ENCODE data around the gene WDR5.
A peak's percentile ranks its signal among the peaks of the same experiment; 100 is the strongest.

Gene WDR5

GRCh38 chr9:134186471-134187109, 50.7 kb downstream of the WDR5 start:
- Histone ChIP-seq H3K27ac (ENCODE audit: low read depth, low read length) (peak overlapping the region; percentile 27), H3K36me3 (ENCODE audit: control insufficient read depth in 5 of 5, insufficient read depth in 5 of 5, low read length in 5 of 5) (no peaks in the 10 kb centered on the region), H3K9ac (ENCODE audit: low read length in 5 of 5) (peak overlapping the region in 1 of 5 donors; percentile 47)

GRCh38 chr9:134187110-134187531, 51.2 kb downstream of the WDR5 start:
- Histone ChIP-seq H3K27ac (ENCODE audit: low read depth, low read length) (peak overlapping the region; percentile 27), H3K9me3 (ENCODE audit: control insufficient read depth in 5 of 5, low read length in 5 of 5) (no peaks in the 10 kb centered on the region), H3K4me3 (ENCODE audit: low read depth in 1 of 5, low read length in 5 of 5) (no peak overlapping the region), H3K27me3 (ENCODE audit: control insufficient read depth in 5 of 5, insufficient read depth in 4 of 5, low read length in 5 of 5) (peaks cover 0 to 2% (median 0%) of the 10 kb centered on the region in 5 donors), H3K9ac (ENCODE audit: low read length in 5 of 5) (peak overlapping the region in 1 of 5 donors; percentile 47), H3K36me3 (ENCODE audit: control insufficient read depth in 5 of 5, insufficient read depth in 5 of 5, low read length in 5 of 5) (no peaks in the 10 kb centered on the region), H3K4me1 (ENCODE audit: control insufficient read depth in 5 of 5, insufficient read depth in 5 of 5, low read length in 5 of 5) (peaks cover 11 to 45% (median 33%) of the 10 kb centered on the region in 5 donors)

More at GRCh38 chr9:134186471-134187109, 50.7 kb downstream of the WDR5 start:
- no peak overlapping the region for H3K4me3 ChIP-seq (ENCODE audit: low read depth in 1 of 5, low read length in 5 of 5)
- H3K4me1 ChIP-seq (ENCODE audit: control insufficient read depth in 5 of 5, insufficient read depth in 5 of 5, low read length in 5 of 5) = peaks cover 11 to 45% (median 33%) of the 10 kb centered on the region in 5 donors
- H3K9me3 ChIP-seq (ENCODE audit: control insufficient read depth in 5 of 5, low read length in 5 of 5) = no peaks in the 10 kb centered on the region
- H3K27me3 ChIP-seq (ENCODE audit: control insufficient read depth in 5 of 5, insufficient read depth in 4 of 5, low read length in 5 of 5) = peaks cover 0 to 2% (median 0%) of the 10 kb centered on the region in 5 donors

GRCh38 chr9:134187891-134188385, 52.1 kb downstream of the WDR5 start:
- no peaks in the 10 kb centered on the region for H3K36me3 ChIP-seq (ENCODE audit: control insufficient read depth in 5 of 5, insufficient read depth in 5 of 5, low read length in 5 of 5)
- H3K27ac ChIP-seq (ENCODE audit: low read depth, low read length) = peak overlapping the region; percentile 30
- no peaks in the 10 kb centered on the region for H3K9me3 ChIP-seq (ENCODE audit: control insufficient read depth in 5 of 5, low read length in 5 of 5)
- H3K9ac ChIP-seq (ENCODE audit: low read length in 5 of 5) = no peak overlapping the region
- H3K4me3 ChIP-seq (ENCODE audit: low read depth in 1 of 5, low read length in 5 of 5) = no peak overlapping the region
- H3K27me3 ChIP-seq (ENCODE audit: control insufficient read depth in 5 of 5, insufficient read depth in 4 of 5, low read length in 5 of 5) = peaks cover 0 to 2% (median 0%) of the 10 kb centered on the region in 5 donors
- H3K4me1 ChIP-seq (ENCODE audit: control insufficient read depth in 5 of 5, insufficient read depth in 5 of 5, low read length in 5 of 5) = peaks cover 11 to 45% (median 33%) of the 10 kb centered on the region in 5 donors

GRCh38 chr9:134188386-134189144, 52.7 kb downstream of the WDR5 start:
- peak overlapping the region in 1 of 5 donors; percentile 62 for H3K9ac ChIP-seq (ENCODE audit: low read length in 5 of 5)
- no peaks in the 10 kb centered on the region for H3K9me3 ChIP-seq (ENCODE audit: control insufficient read depth in 5 of 5, low read length in 5 of 5)
- H3K4me1 ChIP-seq (ENCODE audit: control insufficient read depth in 5 of 5, insufficient read depth in 5 of 5, low read length in 5 of 5) = peaks cover 11 to 45% (median 33%) of the 10 kb centered on the region in 5 donors
- H3K27me3 ChIP-seq (ENCODE audit: control insufficient read depth in 5 of 5, insufficient read depth in 4 of 5, low read length in 5 of 5) = peaks cover 0 to 2% (median 0%) of the 10 kb centered on the region in 5 donors
- no peak overlapping the region for H3K4me3 ChIP-seq (ENCODE audit: low read depth in 1 of 5, low read length in 5 of 5)
- peak overlapping the region; percentile 30 for H3K27ac ChIP-seq (ENCODE audit: low read depth, low read length)
- H3K36me3 ChIP-seq (ENCODE audit: control insufficient read depth in 5 of 5, insufficient read depth in 5 of 5, low read length in 5 of 5) = no peaks in the 10 kb centered on the region

GRCh38 chr9:134189145-134189469, 53.2 kb downstream of the WDR5 start:
- Histone ChIP-seq H3K4me1 (ENCODE audit: control insufficient read depth in 5 of 5, insufficient read depth in 5 of 5, low read length in 5 of 5) (peaks cover 11 to 45% (median 33%) of the 10 kb centered on the region in 5 donors), H3K27me3 (ENCODE audit: control insufficient read depth in 5 of 5, insufficient read depth in 4 of 5, low read length in 5 of 5) (peaks cover 0 to 2% (median 0%) of the 10 kb centered on the region in 5 donors), H3K4me3 (ENCODE audit: low read depth in 1 of 5, low read length in 5 of 5) (no peak overlapping the region), H3K9me3 (ENCODE audit: control insufficient read depth in 5 of 5, low read length in 5 of 5) (no peaks in the 10 kb centered on the region), H3K27ac (ENCODE audit: low read depth, low read length) (no peak overlapping the region), H3K9ac (ENCODE audit: low read length in 5 of 5) (peak overlapping the region in 1 of 5 donors; percentile 62), H3K36me3 (ENCODE audit: control insufficient read depth in 5 of 5, insufficient read depth in 5 of 5, low read length in 5 of 5) (no peaks in the 10 kb centered on the region)

GRCh38 chr9:134189470-134190231, 53.8 kb downstream of the WDR5 start:
- no peak overlapping the region for H3K27ac ChIP-seq (ENCODE audit: low read depth, low read length)
- H3K9ac ChIP-seq (ENCODE audit: low read length in 5 of 5) = no peak overlapping the region
- peaks cover 0 to 2% (median 0%) of the 10 kb centered on the region in 5 donors for H3K27me3 ChIP-seq (ENCODE audit: control insufficient read depth in 5 of 5, insufficient read depth in 4 of 5, low read length in 5 of 5)
- H3K36me3 ChIP-seq (ENCODE audit: control insufficient read depth in 5 of 5, insufficient read depth in 5 of 5, low read length in 5 of 5) = no peaks in the 10 kb centered on the region
- H3K4me1 ChIP-seq (ENCODE audit: control insufficient read depth in 5 of 5, insufficient read depth in 5 of 5, low read length in 5 of 5) = peaks cover 11 to 45% (median 33%) of the 10 kb centered on the region in 5 donors
- H3K4me3 ChIP-seq (ENCODE audit: low read depth in 1 of 5, low read length in 5 of 5) = no peak overlapping the region
- H3K9me3 ChIP-seq (ENCODE audit: control insufficient read depth in 5 of 5, low read length in 5 of 5) = no peaks in the 10 kb centered on the region

- Histone ChIP-seq H3K4me3 (ENCODE audit: low read depth in 1 of 5, low read length in 5 of 5) (no peak overlapping the region), H3K9me3 (ENCODE audit: control insufficient read depth in 5 of 5, low read length in 5 of 5) (no peaks in the 10 kb centered on the region), H3K9ac (ENCODE audit: low read length in 5 of 5) (no peak overlapping the region), H3K36me3 (ENCODE audit: control insufficient read depth in 5 of 5, insufficient read depth in 5 of 5, low read length in 5 of 5) (no peaks in the 10 kb centered on the region), H3K27me3 (ENCODE audit: control insufficient read depth in 5 of 5, insufficient read depth in 4 of 5, low read length in 5 of 5) (peaks cover 0 to 2% (median 0%) of the 10 kb centered on the region in 5 donors), H3K4me1 (ENCODE audit: control insufficient read depth in 5 of 5, insufficient read depth in 5 of 5, low read length in 5 of 5) (peaks cover 11 to 43% (median 34%) of the 10 kb centered on the region in 5 donors), H3K27ac (ENCODE audit: low read depth, low read length) (no peak overlapping the region)
Measured at GRCh38 chr9:134190232-134191121, 54.6 kb downstream of the WDR5 start.

- H3K4me3 ChIP-seq (ENCODE audit: low read depth in 1 of 5, low read length in 5 of 5) = no peak overlapping the region
- H3K36me3 ChIP-seq (ENCODE audit: control insufficient read depth in 5 of 5, insufficient read depth in 5 of 5, low read length in 5 of 5) = no peaks in the 10 kb centered on the region
- H3K9ac ChIP-seq (ENCODE audit: low read length in 5 of 5) = no peak overlapping the region
- no peak overlapping the region for H3K27ac ChIP-seq (ENCODE audit: low read depth, low read length)
- H3K9me3 ChIP-seq (ENCODE audit: control insufficient read depth in 5 of 5, low read length in 5 of 5) = no peaks in the 10 kb centered on the region
- peaks cover 8 to 33% (median 29%) of the 10 kb centered on the region in 5 donors for H3K4me1 ChIP-seq (ENCODE audit: control insufficient read depth in 5 of 5, insufficient read depth in 5 of 5, low read length in 5 of 5)
- peaks cover 0 to 2% (median 0%) of the 10 kb centered on the region in 5 donors for H3K27me3 ChIP-seq (ENCODE audit: control insufficient read depth in 5 of 5, insufficient read depth in 4 of 5, low read length in 5 of 5)
Measured at GRCh38 chr9:134191455-134192209, 55.8 kb downstream of the WDR5 start.
